Suprapubic skin (tissue), 3 donors: ENCODE data around the gene CPO.

Experiments used
- POLR2AphosphoS5 ChIP-seq, 3 donors: sonication (generic); formaldehyde crosslinking; IDR thresholded peaks; one replicate each; pipeline ENCODE4 v1.6.1; 2017; ENCODE audit warnings: antibody characterized with exemption in 3 of 3
- TF ChIP-seq, protein P1 (sequence below), 2 donors: fragments of 200-600 bp in 1 of 2; fragments of 450-650 bp in 1 of 2; sonication (generic) in 1 of 2; IDR thresholded peaks; one replicate each; pipeline ENCODE4 v1.5.1; 2016 to 2019; ENCODE audit warnings: antibody characterized with exemption in 2 of 2, mild to moderate bottlenecking in 1 of 2, moderate library complexity in 1 of 2

DNA sequence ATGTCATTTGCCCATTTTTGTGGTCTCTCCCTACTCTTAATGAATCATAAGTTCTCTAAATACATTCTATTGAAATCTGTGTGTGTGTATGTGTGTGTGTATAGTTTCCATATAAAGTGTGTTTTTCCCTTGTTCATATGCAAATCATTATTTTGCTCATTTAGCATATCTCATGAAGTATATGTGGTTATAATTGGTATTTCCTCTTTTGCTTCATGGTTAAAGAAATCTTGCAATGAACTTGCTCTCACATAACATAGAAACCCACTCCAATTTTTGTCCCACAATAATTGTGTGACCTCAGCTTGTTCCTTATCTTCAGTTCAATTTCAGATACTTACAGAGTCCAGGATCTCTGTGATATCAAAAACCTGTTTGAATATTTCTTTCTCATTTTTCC lies 1.2 kb downstream of the CPO start:
- no peak for TF ChIP-seq POLR2AphosphoS5 (IDR thresholded peaks at IDR 0.05)
- TF ChIP-seq, protein P1, sequence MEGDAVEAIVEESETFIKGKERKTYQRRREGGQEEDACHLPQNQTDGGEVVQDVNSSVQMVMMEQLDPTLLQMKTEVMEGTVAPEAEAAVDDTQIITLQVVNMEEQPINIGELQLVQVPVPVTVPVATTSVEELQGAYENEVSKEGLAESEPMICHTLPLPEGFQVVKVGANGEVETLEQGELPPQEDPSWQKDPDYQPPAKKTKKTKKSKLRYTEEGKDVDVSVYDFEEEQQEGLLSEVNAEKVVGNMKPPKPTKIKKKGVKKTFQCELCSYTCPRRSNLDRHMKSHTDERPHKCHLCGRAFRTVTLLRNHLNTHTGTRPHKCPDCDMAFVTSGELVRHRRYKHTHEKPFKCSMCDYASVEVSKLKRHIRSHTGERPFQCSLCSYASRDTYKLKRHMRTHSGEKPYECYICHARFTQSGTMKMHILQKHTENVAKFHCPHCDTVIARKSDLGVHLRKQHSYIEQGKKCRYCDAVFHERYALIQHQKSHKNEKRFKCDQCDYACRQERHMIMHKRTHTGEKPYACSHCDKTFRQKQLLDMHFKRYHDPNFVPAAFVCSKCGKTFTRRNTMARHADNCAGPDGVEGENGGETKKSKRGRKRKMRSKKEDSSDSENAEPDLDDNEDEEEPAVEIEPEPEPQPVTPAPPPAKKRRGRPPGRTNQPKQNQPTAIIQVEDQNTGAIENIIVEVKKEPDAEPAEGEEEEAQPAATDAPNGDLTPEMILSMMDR (IDR thresholded peaks at IDR 0.05) = no peak
